Measurements from ENCODE around the gene ADAMTS8. TPM values are rescaled to one million over a fixed set of nuclear protein-coding genes. Genes with fewer than 3 reads are reported as not detected.

ADAMTS8 gene
- total RNA-seq, 2 experiments from 2014 or later: not detected

GRCh38 chr11:130403271-130403804 is 25.1 kb downstream of the ADAMTS8 start:
- H3K27ac Mint-ChIP-seq: no peak overlapping the region
- peaks cover 7% of the 10 kb centered on the region for H3K27me3 Mint-ChIP-seq
- no peaks in the 10 kb centered on the region for H3K36me3 Mint-ChIP-seq (ENCODE audit: low read depth)
- peaks cover 9% of the 10 kb centered on the region for H3K4me1 Mint-ChIP-seq
- DNase-seq (no peak), ATAC-seq (peak; percentile 30)
- CTCF ChIA-PET: interaction anchor here (0.7 kb wide), 1 partner anchor 25 kb away, joined by 4 read pairs; the partner anchor contains the start of gene ADAMTS8
- POLR2A ChIA-PET: no interaction called here
- no peaks in the 10 kb centered on the region for H3K9me3 Mint-ChIP-seq (ENCODE audit: low read depth)
- intact Hi-C loops (cut with DNase I, micrococcal nuclease): no loop called here
- no peak overlapping the region for H3K4me3 Mint-ChIP-seq

- no peaks in the 10 kb centered on the region for H3K36me3 Mint-ChIP-seq (ENCODE audit: low read depth)
- CTCF ChIA-PET: no interaction called here
- no peak for ATAC-seq
These were observed 25.8 kb downstream of the ADAMTS8 start for GRCh38 chr11:130402570-130402969.

GRCh38 chr11:130400781-130401483 is 27.5 kb downstream of the ADAMTS8 start:
- Mint-ChIP-seq H3K27me3 (peaks cover 7% of the 10 kb centered on the region), H3K9me3 (ENCODE audit: low read depth) (no peaks in the 10 kb centered on the region), H3K36me3 (ENCODE audit: low read depth) (no peaks in the 10 kb centered on the region), H3K4me1 (peaks cover 9% of the 10 kb centered on the region), H3K27ac (no peak overlapping the region), H3K4me3 (no peak overlapping the region)
- ATAC-seq: no peak
- ChIA-PET POLR2A (no interaction called here), CTCF (interaction anchor here (0.7 to 1.6 kb wide), 3 partner anchors 10 to 41 kb away, joined by 3 to 5 read pairs (median 3); no protein-coding TSS in a partner anchor)
- no peak for DNase-seq
- intact Hi-C loops (cut with DNase I, micrococcal nuclease): no loop called here

More at GRCh38 chr11:130402570-130402969, 25.8 kb downstream of the ADAMTS8 start:
- intact Hi-C loops (cut with DNase I, micrococcal nuclease): no loop called here
- H3K4me1 Mint-ChIP-seq: peaks cover 9% of the 10 kb centered on the region
- POLR2A ChIA-PET: no interaction called here
- peaks cover 7% of the 10 kb centered on the region for H3K27me3 Mint-ChIP-seq
- no peak overlapping the region for H3K27ac Mint-ChIP-seq
- no peak overlapping the region for H3K4me3 Mint-ChIP-seq
- H3K9me3 Mint-ChIP-seq (ENCODE audit: low read depth): no peaks in the 10 kb centered on the region
- no peak for DNase-seq

- ChIA-PET POLR2A (interaction anchor here (0.6 kb wide), 1 partner anchor 179 kb away, joined by 5 read pairs; no protein-coding TSS in a partner anchor), CTCF (interaction anchor here (1.5 kb wide), 1 partner anchor 12 kb away, joined by 3 read pairs; no protein-coding TSS in a partner anchor)
- no peak overlapping the region for H3K4me3 Mint-ChIP-seq
- H3K27ac Mint-ChIP-seq: no peak overlapping the region
- intact Hi-C loops (cut with DNase I, micrococcal nuclease): no loop called here
- no peaks in the 10 kb centered on the region for H3K9me3 Mint-ChIP-seq (ENCODE audit: low read depth)
- DNase-seq (no peak), ATAC-seq (no peak)
- H3K36me3 Mint-ChIP-seq (ENCODE audit: low read depth): no peaks in the 10 kb centered on the region
- H3K4me1 Mint-ChIP-seq: peaks cover 9% of the 10 kb centered on the region
- H3K27me3 Mint-ChIP-seq: peaks cover 7% of the 10 kb centered on the region
These were observed 29.2 kb downstream of the ADAMTS8 start for GRCh38 chr11:130399196-130399595.

- POLR2A ChIA-PET: no interaction called here
- DNase-seq (no peak), ATAC-seq (no peak)
- no peaks in the 10 kb centered on the region for H3K36me3 Mint-ChIP-seq (ENCODE audit: low read depth)
- H3K27me3 Mint-ChIP-seq: peaks cover 7% of the 10 kb centered on the region
- intact Hi-C loops (cut with DNase I, micrococcal nuclease): no loop called here
- H3K4me3 Mint-ChIP-seq: no peak overlapping the region
- no peaks in the 10 kb centered on the region for H3K9me3 Mint-ChIP-seq (ENCODE audit: low read depth)
- CTCF ChIA-PET: no interaction called here
- peaks cover 9% of the 10 kb centered on the region for H3K4me1 Mint-ChIP-seq
- no peak overlapping the region for H3K27ac Mint-ChIP-seq
These were observed 30.6 kb downstream of the ADAMTS8 start for GRCh38 chr11:130397780-130398179.

GRCh38 chr11:130396965-130397364 is 31.4 kb downstream of the ADAMTS8 start:
- DNase-seq (no peak), ATAC-seq (no peak)
- intact Hi-C loops (cut with DNase I, micrococcal nuclease): no loop called here
- H3K4me3 Mint-ChIP-seq: no peak overlapping the region
- ChIA-PET POLR2A (no interaction called here), CTCF (no interaction called here)
- H3K27me3 Mint-ChIP-seq: peaks cover 7% of the 10 kb centered on the region
- H3K4me1 Mint-ChIP-seq: peaks cover 9% of the 10 kb centered on the region
- H3K36me3 Mint-ChIP-seq (ENCODE audit: low read depth): no peaks in the 10 kb centered on the region
- no peak overlapping the region for H3K27ac Mint-ChIP-seq
- H3K9me3 Mint-ChIP-seq (ENCODE audit: low read depth): no peaks in the 10 kb centered on the region

GRCh38 chr11:130394615-130395014 is 33.8 kb downstream of the ADAMTS8 start:
- no peak for DNase-seq
- Mint-ChIP-seq H3K4me1 (peaks cover 2% of the 10 kb centered on the region), H3K36me3 (ENCODE audit: low read depth) (no peaks in the 10 kb centered on the region)

GRCh38 chr11:130391711-130392110 is 36.7 kb downstream of the ADAMTS8 start:
- intact Hi-C loops (cut with DNase I, micrococcal nuclease): no loop called here
- POLR2A ChIA-PET: no interaction called here
- Mint-ChIP-seq H3K9me3 (ENCODE audit: low read depth) (no peaks in the 10 kb centered on the region), H3K4me3 (no peak overlapping the region), H3K27ac (no peak overlapping the region), H3K4me1 (peaks cover 17% of the 10 kb centered on the region), H3K36me3 (ENCODE audit: low read depth) (no peaks in the 10 kb centered on the region), H3K27me3 (no peaks in the 10 kb centered on the region)
- DNase-seq: no peak
- no peak for ATAC-seq
- CTCF ChIA-PET: no interaction called here

More at GRCh38 chr11:130394615-130395014, 33.8 kb downstream of the ADAMTS8 start:
- intact Hi-C loops (cut with DNase I, micrococcal nuclease): no loop called here
- Mint-ChIP-seq H3K9me3 (ENCODE audit: low read depth) (no peaks in the 10 kb centered on the region), H3K27me3 (no peaks in the 10 kb centered on the region), H3K4me3 (no peak overlapping the region), H3K27ac (no peak overlapping the region)
- ATAC-seq: no peak
- POLR2A ChIA-PET: no interaction called here
- CTCF ChIA-PET: interaction anchor here (0.6 kb wide), 1 partner anchor 580 kb away, joined by 3 read pairs; no protein-coding TSS in a partner anchor

- POLR2A ChIA-PET: no interaction called here
These were observed 38.2 kb downstream of the ADAMTS8 start for GRCh38 chr11:130390071-130390758.

GRCh38 chr11:130389335-130389935 is 39.0 kb downstream of the ADAMTS8 start:
- ATAC-seq (no peak), DNase-seq (no peak)
- ChIA-PET CTCF (interaction anchor here (0.6 to 1.6 kb wide), 2 partner anchors 21 to 528 kb away, joined by 3 to 4 read pairs; no protein-coding TSS in a partner anchor), POLR2A (no interaction called here)
- intact Hi-C loops (cut with DNase I, micrococcal nuclease): loop anchor here in 1 of 2 experiments (1.0 kb wide), 1 partner anchor 176 kb away; no protein-coding TSS in a partner anchor
- H3K27me3 Mint-ChIP-seq: no peaks in the 10 kb centered on the region
- H3K36me3 Mint-ChIP-seq (ENCODE audit: low read depth): no peaks in the 10 kb centered on the region
- H3K4me3 Mint-ChIP-seq: no peak overlapping the region
- H3K27ac Mint-ChIP-seq: no peak overlapping the region
- H3K4me1 Mint-ChIP-seq: peaks cover 17% of the 10 kb centered on the region
- no peaks in the 10 kb centered on the region for H3K9me3 Mint-ChIP-seq (ENCODE audit: low read depth)

More at GRCh38 chr11:130390071-130390758, 38.2 kb downstream of the ADAMTS8 start:
- Mint-ChIP-seq H3K27ac (no peak overlapping the region), H3K27me3 (no peaks in the 10 kb centered on the region), H3K9me3 (ENCODE audit: low read depth) (no peaks in the 10 kb centered on the region), H3K4me3 (no peak overlapping the region), H3K36me3 (ENCODE audit: low read depth) (no peaks in the 10 kb centered on the region), H3K4me1 (peaks cover 17% of the 10 kb centered on the region)
- CTCF ChIA-PET: interaction anchor here (1.6 kb wide), 1 partner anchor 22 kb away, joined by 4 read pairs; no protein-coding TSS in a partner anchor
- DNase-seq (no peak), ATAC-seq (no peak)
- intact Hi-C loops (cut with DNase I, micrococcal nuclease): no loop called here

- intact Hi-C loops (cut with DNase I, micrococcal nuclease): loop anchor here in 1 of 2 experiments (1.0 kb wide), 1 partner anchor 175 kb away; no protein-coding TSS in a partner anchor
These were observed 39.7 kb downstream of the ADAMTS8 start for GRCh38 chr11:130388607-130389205.

More at GRCh38 chr11:130388607-130389205, 39.7 kb downstream of the ADAMTS8 start:
- POLR2A ChIA-PET: no interaction called here
- peak; percentile 37 for DNase-seq
- no peaks in the 10 kb centered on the region for H3K36me3 Mint-ChIP-seq (ENCODE audit: low read depth)
- ATAC-seq: peak; percentile 88
- peak overlapping the region; percentile 57 for H3K27ac Mint-ChIP-seq
- H3K4me3 Mint-ChIP-seq: peak overlapping the region; percentile 43
- peaks cover 17% of the 10 kb centered on the region for H3K4me1 Mint-ChIP-seq
- H3K27me3 Mint-ChIP-seq: no peaks in the 10 kb centered on the region
- no peaks in the 10 kb centered on the region for H3K9me3 Mint-ChIP-seq (ENCODE audit: low read depth)
- CTCF ChIA-PET: interaction anchor here (0.6 kb wide), 1 partner anchor 528 kb away, joined by 3 read pairs; no protein-coding TSS in a partner anchor

Data from activated CD4-positive, alpha-beta T cell treated with anti-CD3 and anti-CD28 coated beads for 36 hours (primary cell).